ENCODE results near the gene PILRB.

DNA sequence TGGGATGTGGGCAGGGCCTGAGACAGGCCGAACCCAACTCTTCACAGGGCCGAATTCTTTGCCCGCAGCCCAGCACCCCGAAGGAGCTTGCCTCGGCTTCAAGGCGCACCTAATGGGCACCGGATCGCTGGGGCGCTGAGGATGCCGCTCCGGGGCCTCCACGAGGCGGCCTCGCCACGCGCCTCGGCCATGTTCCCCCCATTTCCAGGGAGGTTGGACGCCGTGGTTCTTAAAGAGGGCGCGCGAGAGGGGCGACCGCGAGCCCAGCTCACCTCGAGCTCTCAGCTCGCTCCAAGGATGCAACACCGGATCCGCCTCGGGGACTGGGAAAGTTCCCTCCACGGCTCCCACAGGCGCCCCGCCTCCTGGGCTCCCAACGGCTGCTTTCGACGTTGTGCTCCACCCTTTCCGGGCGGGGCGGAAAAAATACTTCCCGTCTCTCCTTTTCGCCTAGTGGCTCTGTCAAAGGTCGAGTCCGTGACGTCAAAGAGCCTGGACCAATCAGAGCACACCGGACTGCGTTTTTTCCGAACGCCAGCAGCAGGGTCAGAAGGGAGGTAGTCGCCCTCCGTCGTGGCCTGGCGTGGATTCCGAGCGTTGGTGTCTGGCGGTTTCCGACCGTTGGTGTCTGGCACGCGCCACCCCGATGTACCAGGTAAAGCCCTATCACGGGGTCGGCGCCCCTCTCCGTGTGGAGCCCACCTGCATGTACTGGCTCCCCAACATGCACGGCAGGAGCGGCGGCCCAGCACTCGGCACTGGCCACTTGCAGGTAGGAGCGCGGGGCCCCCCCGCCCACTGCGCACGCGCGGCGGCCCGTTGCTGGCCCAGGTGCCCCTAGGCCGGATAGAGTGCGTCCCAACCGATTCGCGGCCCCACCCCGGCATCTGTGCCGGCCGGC lies 22.1 kb upstream of the PILRB start:
- TF ChIP-seq POLR2AphosphoS5 (IDR thresholded peaks at IDR 0.05; ENCODE audit: low read depth, low read length) (peak; percentile 93), POLR2A (IDR thresholded peaks at IDR 0.05; ENCODE audit: low read depth, low read length) (peak; percentile 94)
